Activated CD4-positive, alpha-beta T cell treated with anti-CD3 and anti-CD28 coated beads, Interleukin-2, Interleukin-4, amounts not matched to agents 100 ng/mL and 50 ng/mL, durations not matched to agents 16 hours and 8 hours (primary cell): ENCODE results near the gene FBXO3.

Source experiments
- DNase-seq: peaks from one replicate; pipeline ENCODE4 v3.0.0-alpha.2; 2020; ENCODE audit warnings: low spot score

The FBXO3 gene

GRCh38 chr11:33701302-33702230 is 72.8 kb downstream of the FBXO3 start:
- DNase-seq: no peak

- DNase-seq: peak; percentile 94
Measured at GRCh38 chr11:33700502-33701271, 73.6 kb downstream of the FBXO3 start, which contains the start of gene C11orf91. Gene C11orf91, minus strand, starts transcription at chr11:33700826. Its CDS starts 86 bp downstream, at chr11:33700740.

GRCh38 chr11:33700063-33700501 is 74.2 kb downstream of the FBXO3 start:
- no peak for DNase-seq

- no peak for DNase-seq
Measured at GRCh38 chr11:33699515-33700062, 74.7 kb downstream of the FBXO3 start.

DNA sequence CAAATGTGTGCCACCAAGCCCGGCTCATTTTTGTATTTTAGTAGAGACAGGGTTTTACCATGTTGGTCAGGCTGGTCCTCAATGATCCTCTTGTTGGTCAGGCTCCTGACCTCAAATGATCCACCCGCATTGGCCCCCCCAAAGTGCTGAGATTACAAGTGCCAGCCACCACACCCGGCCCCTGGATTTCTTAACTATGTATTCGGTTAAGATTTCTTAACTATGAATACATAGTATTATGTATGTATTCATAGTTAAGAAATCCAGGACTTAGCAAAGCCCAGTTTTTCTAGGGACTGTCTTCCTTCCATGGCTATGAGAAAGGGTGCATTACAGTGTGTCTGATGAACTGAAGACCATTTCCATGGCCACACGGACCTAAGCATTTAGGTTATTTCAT is 75.4 kb downstream of the FBXO3 start:
- DNase-seq: no peak

DNA sequence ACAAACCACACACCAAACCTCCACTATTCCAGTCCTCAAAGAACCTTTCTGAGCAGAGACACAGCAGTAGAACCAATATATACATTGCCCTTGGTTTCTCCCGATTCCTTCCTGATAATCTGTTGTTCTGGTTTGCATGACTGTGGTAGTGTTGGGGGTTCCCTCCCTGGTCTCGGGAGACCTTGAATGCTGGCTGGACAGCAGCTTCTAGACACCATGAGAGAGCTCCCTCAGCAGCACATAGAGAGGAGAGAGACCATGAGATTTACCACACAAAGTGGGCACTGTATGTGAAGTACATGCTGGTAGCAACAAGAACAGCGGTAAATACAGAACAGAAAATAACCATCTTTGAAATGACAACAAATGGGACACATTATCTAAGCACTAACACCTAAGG is 76.3 kb downstream of the FBXO3 start:
- DNase-seq: no peak

GRCh38 chr11:33696931-33697638 is 77.2 kb downstream of the FBXO3 start:
- no peak for DNase-seq

DNA sequence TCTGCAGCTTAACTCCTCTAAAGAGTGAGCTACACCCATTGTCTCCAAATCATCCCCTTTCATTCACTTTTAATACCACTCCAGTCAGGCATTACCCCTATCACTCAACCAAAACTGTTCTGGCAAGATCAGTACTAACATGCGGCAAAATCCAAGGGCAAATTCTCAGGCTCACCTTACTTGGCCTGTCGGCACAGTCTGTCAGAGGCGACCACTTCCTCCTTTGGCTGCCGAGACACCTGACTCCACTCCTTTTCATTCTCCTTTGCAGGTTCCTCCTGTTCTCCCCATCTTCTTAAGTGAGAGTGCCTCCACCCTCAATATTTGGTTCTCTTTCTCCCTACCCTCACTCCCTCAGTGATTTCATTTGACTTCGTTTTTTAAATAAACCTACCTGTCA is 77.9 kb downstream of the FBXO3 start:
- DNase-seq: no peak

DNA sequence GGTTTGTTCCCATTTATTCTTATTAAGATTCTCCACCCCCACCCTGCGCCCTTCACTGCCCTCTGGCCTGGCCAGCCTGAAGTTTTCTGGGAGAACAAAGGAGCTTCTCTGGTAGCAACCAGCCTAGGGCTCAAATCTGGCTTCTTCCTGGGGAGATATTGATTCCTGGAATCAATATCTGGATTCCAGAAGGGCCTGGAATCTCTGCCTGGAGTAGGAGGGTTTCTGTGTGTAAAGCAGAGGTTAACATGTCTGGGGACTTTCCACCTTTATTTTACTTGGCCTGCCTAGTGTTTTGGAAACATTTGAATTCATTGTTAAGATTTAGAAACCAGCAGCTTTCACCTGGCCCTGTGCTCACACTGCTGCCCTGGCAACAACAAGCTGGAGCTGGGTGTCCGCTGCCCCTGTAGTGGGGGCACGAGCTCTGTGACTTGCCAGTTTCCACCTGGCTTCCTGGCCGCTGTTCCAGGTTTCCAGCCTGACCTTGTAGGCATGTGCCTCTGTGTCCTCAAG is 79.2 kb downstream of the FBXO3 start:
- DNase-seq: no peak

GRCh38 chr11:33694346-33695050 is 79.8 kb downstream of the FBXO3 start:
- DNase-seq: no peak

GRCh38 chr11:33692541-33692940 is 81.8 kb downstream of the FBXO3 start:
- DNase-seq: no peak

DNA sequence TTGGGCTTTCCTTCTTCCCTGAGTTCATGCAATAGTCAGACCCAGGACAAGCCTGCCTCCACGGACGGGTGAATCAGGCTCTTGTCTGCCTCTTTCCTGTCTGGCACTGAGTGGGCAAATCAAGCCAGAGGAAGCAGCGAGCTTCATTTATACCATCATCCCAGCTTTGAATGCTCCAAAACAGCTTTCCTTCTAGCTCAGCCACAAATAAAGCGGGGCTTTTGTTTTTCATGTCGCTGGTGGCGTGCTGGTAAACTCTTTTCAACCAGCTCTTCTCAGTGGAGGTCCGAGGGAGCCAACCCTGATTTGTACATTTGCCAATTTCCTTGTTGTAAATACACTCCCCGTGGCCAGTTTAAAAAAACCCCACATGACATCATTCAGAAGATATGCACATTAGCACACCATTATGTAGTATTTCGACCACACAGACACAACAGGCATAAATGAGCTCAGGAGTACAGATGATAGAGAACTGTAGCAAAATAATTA is 82.3 kb downstream of the FBXO3 start:
- no peak for DNase-seq

DNA sequence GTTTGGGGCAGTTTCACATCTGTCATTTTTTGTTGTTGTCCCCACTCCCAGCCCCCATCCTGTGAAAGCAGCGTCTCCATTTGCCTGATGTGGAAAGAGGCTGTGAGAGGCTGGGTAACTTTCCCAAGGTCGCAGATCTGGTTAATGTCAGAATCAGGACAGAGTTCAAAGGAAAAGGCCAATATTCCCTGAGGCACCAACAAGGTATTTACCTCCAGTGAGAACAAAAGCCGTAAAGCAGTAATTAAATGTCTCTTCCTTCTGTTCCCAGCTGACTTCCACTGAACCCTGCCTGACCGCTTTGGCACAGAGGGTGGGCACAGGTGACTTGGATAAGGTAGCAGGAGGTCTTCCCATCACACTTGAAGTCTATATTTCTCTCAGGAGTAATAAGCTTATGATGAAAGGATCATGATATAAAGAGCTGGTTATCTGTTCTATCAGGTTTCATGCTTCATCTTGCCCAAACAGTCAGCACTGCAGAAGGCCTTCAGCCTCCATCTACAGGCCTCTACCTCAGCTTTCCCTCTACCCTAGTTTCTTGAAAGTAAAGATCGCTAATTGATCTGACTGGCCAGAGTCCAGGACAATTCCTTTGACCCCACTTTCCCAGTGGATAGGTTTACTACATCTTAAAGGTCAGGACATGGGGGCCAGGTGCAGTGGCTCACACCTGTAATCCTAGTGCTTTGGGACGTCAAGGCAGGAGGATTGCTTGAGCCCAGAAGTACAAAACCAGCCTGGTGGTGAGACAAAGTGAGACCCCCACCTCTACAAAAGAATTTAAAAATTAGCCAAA is 83.1 kb downstream of the FBXO3 start:
- DNase-seq: no peak
